ENCODE data around the gene DTL. TPM values are rescaled to one million over a fixed set of nuclear protein-coding genes. Genes with fewer than 3 reads are reported as not detected.

Gene DTL
- polyA plus RNA-seq, 1 of the 3 experiments (the other 2 are of a cell fraction) = 9.3 TPM

DNA sequence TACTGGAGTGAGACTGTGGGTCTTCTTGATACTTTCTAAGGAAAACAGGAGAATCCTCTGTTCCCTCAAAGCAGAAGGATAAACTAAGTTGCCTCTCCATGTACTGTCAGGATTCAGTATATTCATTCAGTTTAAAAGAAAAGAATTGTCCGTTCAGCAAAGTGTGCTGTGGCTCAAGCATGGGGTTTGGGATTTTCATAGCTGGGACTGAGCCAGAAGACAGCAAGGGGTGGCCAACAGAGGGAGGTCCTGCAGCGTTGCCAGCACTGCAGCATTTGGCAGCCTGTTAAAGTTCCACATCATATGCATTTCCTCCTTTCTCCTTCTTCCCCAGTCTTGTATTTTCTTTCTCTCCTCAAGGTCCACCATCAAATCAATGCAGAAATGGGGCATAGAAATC lies 75.1 kb downstream of the DTL start (continued):
- TF ChIP-seq, protein P1, sequence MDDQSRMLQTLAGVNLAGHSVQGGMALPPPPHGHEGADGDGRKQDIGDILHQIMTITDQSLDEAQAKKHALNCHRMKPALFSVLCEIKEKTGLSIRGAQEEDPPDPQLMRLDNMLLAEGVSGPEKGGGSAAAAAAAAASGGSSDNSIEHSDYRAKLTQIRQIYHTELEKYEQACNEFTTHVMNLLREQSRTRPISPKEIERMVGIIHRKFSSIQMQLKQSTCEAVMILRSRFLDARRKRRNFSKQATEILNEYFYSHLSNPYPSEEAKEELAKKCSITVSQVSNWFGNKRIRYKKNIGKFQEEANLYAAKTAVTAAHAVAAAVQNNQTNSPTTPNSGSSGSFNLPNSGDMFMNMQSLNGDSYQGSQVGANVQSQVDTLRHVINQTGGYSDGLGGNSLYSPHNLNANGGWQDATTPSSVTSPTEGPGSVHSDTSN (IDR thresholded peaks at IDR 0.05) = no peak

DNA sequence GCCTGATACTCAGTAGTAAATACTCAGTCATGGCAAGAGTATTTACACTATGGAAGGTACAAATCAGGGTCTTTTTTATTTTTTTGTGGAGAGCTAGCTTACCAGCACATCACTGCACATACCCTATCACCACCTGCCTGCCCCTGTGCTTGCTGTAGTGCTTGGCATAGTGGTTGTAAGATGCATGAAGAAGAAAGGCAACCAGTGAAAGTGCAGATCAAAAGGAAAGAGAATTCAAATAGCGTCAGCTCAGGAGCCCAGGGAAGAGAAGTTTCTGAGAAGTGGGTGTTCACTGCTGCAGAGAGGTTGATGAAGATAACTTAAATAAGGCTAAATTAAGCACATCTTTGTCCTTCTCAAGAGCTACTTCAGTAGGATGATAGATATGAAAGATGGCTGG lies 76.0 kb downstream of the DTL start:
- Histone ChIP-seq H3K4me2 (no peak overlapping the region), H3K9me2 (no peaks in the 10 kb centered on the region), H3K4me3 (ENCODE audit: low read depth in 2 of 2, low read length in 1 of 2) (no peak overlapping the region), H3K9ac (no peak overlapping the region), H2AFZ (ENCODE audit: low read depth) (no peak overlapping the region), H3K27ac (ENCODE audit: low read depth in 2 of 2, low read length in 1 of 2) (no peak overlapping the region), H3K79me2 (ENCODE audit: insufficient read depth) (peaks cover 2% of the 10 kb centered on the region; the same call in 1 of the 2 replicates), H3K4me1 (ENCODE audit: control insufficient read depth in 1 of 2, insufficient read depth in 2 of 2, low read depth in 1 of 2, low read length in 1 of 2) (peaks cover 0 to 4% of the 10 kb centered on the region in 2 experiments; a peak in 2 of 4 replicates), H3F3A (replicated peaks; ENCODE audit: insufficient read depth) (no peaks in the 10 kb centered on the region), H3K9me3 (no peaks in the 10 kb centered on the region), H4K20me1 (ENCODE audit: insufficient read depth) (no peaks in the 10 kb centered on the region), H3K36me3 (replicated peaks in 1 of 2; ENCODE audit: control insufficient read depth in 1 of 2, insufficient read depth in 2 of 2, low read length in 1 of 2) (peaks cover 5 to 16% of the 10 kb centered on the region in 2 experiments), H3K27me3 (ENCODE audit: insufficient read depth) (no peaks in the 10 kb centered on the region)
- WGBS (ENCODE audit: low lambda C conversion rate) = 97% methylated on average over 1 of the region's 1 CpG
- TF ChIP-seq, protein P2, sequence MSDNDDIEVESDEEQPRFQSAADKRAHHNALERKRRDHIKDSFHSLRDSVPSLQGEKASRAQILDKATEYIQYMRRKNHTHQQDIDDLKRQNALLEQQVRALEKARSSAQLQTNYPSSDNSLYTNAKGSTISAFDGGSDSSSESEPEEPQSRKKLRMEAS (IDR thresholded peaks at IDR 0.05; ENCODE audit: low read depth) = no peak
- TF ChIP-seq MEF2A (IDR thresholded peaks at IDR 0.05; ENCODE audit: borderline replicate concordance, low read depth) = no peak
- TF ChIP-seq FOSL2 (IDR thresholded peaks at IDR 0.05; ENCODE audit: borderline replicate concordance, low read depth) = no peak
- TF ChIP-seq, protein P3, sequence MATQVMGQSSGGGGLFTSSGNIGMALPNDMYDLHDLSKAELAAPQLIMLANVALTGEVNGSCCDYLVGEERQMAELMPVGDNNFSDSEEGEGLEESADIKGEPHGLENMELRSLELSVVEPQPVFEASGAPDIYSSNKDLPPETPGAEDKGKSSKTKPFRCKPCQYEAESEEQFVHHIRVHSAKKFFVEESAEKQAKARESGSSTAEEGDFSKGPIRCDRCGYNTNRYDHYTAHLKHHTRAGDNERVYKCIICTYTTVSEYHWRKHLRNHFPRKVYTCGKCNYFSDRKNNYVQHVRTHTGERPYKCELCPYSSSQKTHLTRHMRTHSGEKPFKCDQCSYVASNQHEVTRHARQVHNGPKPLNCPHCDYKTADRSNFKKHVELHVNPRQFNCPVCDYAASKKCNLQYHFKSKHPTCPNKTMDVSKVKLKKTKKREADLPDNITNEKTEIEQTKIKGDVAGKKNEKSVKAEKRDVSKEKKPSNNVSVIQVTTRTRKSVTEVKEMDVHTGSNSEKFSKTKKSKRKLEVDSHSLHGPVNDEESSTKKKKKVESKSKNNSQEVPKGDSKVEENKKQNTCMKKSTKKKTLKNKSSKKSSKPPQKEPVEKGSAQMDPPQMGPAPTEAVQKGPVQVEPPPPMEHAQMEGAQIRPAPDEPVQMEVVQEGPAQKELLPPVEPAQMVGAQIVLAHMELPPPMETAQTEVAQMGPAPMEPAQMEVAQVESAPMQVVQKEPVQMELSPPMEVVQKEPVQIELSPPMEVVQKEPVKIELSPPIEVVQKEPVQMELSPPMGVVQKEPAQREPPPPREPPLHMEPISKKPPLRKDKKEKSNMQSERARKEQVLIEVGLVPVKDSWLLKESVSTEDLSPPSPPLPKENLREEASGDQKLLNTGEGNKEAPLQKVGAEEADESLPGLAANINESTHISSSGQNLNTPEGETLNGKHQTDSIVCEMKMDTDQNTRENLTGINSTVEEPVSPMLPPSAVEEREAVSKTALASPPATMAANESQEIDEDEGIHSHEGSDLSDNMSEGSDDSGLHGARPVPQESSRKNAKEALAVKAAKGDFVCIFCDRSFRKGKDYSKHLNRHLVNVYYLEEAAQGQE (IDR thresholded peaks at IDR 0.05; ENCODE audit: low read depth, low read length) = no peak
- no peak for TF ChIP-seq GATA2 (CRISPR knock-in tag; IDR thresholded peaks at IDR 0.05)
- no peak for TF ChIP-seq SIN3A (IDR thresholded peaks at IDR 0.05; ENCODE audit: borderline replicate concordance, low read depth, low read length)
- TF ChIP-seq, protein P4, sequence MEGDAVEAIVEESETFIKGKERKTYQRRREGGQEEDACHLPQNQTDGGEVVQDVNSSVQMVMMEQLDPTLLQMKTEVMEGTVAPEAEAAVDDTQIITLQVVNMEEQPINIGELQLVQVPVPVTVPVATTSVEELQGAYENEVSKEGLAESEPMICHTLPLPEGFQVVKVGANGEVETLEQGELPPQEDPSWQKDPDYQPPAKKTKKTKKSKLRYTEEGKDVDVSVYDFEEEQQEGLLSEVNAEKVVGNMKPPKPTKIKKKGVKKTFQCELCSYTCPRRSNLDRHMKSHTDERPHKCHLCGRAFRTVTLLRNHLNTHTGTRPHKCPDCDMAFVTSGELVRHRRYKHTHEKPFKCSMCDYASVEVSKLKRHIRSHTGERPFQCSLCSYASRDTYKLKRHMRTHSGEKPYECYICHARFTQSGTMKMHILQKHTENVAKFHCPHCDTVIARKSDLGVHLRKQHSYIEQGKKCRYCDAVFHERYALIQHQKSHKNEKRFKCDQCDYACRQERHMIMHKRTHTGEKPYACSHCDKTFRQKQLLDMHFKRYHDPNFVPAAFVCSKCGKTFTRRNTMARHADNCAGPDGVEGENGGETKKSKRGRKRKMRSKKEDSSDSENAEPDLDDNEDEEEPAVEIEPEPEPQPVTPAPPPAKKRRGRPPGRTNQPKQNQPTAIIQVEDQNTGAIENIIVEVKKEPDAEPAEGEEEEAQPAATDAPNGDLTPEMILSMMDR (IDR thresholded peaks at IDR 0.05) = no peak
- TF ChIP-seq, protein P1 (IDR thresholded peaks at IDR 0.05) = no peak
- no peak for TF ChIP-seq MXI1 (IDR thresholded peaks at IDR 0.05; ENCODE audit: low read depth, low read length)
- TF ChIP-seq NFIC (IDR thresholded peaks at IDR 0.05; ENCODE audit: borderline replicate concordance) = no peak
- TF ChIP-seq, protein P5, sequence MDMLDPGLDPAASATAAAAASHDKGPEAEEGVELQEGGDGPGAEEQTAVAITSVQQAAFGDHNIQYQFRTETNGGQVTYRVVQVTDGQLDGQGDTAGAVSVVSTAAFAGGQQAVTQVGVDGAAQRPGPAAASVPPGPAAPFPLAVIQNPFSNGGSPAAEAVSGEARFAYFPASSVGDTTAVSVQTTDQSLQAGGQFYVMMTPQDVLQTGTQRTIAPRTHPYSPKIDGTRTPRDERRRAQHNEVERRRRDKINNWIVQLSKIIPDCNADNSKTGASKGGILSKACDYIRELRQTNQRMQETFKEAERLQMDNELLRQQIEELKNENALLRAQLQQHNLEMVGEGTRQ (IDR thresholded peaks at IDR 0.05; ENCODE audit: borderline replicate concordance, low read depth, low read length) = no peak
- no peak for TF ChIP-seq FOXJ3 (CRISPR knock-in tag; IDR thresholded peaks at IDR 0.05)
- TF ChIP-seq GABPA (IDR thresholded peaks at IDR 0.05; ENCODE audit: low read depth) = no peak
- TF ChIP-seq EZH2phosphoT487 (IDR thresholded peaks at IDR 0.05; ENCODE audit: borderline replicate concordance, low read depth) = no peak
- TF ChIP-seq SMC3 (IDR thresholded peaks at IDR 0.05; ENCODE audit: low read depth, low read length) = no peak
- TF ChIP-seq ELF1 (IDR thresholded peaks at IDR 0.05) = no peak
- TF ChIP-seq RFX5 (IDR thresholded peaks at IDR 0.05; ENCODE audit: low read length) = no peak
- POLR2A ChIA-PET = no interaction called here
- CTCF ChIA-PET = interaction anchor here (1.0 to 1.9 kb wide), 3 partner anchors 8 to 41 kb away, joined by 3 to 6 read pairs (median 3); no protein-coding TSS in a partner anchor
- no peak for DNase-seq

All from SK-N-SH (cell line).